ENCODE measurements around the gene CMSS1.

CMSS1 gene

DNA sequence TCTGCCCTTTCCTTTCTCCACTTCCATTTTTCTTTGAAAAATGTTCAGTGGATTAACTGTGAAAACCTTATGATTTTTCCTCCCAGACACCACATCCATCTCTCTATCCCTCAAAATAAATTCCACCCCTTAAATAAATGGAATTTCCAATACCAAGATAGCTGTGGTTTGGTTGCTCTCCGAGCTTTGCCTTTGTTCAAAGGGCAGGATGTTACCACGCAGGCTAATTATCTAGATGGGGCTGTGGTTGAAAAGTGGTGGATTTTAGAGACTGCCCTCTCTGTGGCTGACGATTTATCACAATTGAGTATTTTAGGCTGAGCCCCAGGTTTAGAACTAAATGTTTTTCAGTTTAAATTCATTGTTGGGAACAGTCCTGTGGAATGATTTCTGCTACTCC is 36.9 kb upstream of the CMSS1 start:
- no peaks in the 10 kb centered on the region for H4K20me1 ChIP-seq (ENCODE audit: insufficient read depth, low read length)
- no peaks in the 10 kb centered on the region for H3K27me3 ChIP-seq (ENCODE audit: insufficient read depth, low read length)
- no peaks in the 10 kb centered on the region for H3K36me3 ChIP-seq (ENCODE audit: insufficient read depth, low read length)
- no peak overlapping the region for H2AFZ ChIP-seq (ENCODE audit: low read length)
- H3K9ac ChIP-seq (ENCODE audit: low read length) = no peak overlapping the region
- H3K9me2 ChIP-seq (ENCODE audit: low read depth, low read length) = no peaks in the 10 kb centered on the region
- no peak overlapping the region for H3K27ac ChIP-seq (ENCODE audit: low read depth, low read length, poor library complexity, severe bottlenecking)
- H3K4me3 ChIP-seq (ENCODE audit: low read depth, low read length, poor library complexity, severe bottlenecking) = no peak overlapping the region
- no peak overlapping the region for H3K4me2 ChIP-seq (ENCODE audit: low read length)
- H3K9me3 ChIP-seq (ENCODE audit: low read length) = no peaks in the 10 kb centered on the region
- H3F3A ChIP-seq (ENCODE audit: insufficient read depth, low read length) = no peaks in the 10 kb centered on the region
- H3K79me2 ChIP-seq (ENCODE audit: insufficient read depth, low read length) = no peaks in the 10 kb centered on the region
- no peaks in the 10 kb centered on the region for H3K4me1 ChIP-seq (ENCODE audit: insufficient read depth, low read length, severe bottlenecking)
- no peak for TF ChIP-seq EZH2 (IDR thresholded peaks at IDR 0.05; ENCODE audit: borderline replicate concordance, low read length)
- no peak for TF ChIP-seq CTCF (IDR thresholded peaks at IDR 0.05; ENCODE audit: low read length)

DNA sequence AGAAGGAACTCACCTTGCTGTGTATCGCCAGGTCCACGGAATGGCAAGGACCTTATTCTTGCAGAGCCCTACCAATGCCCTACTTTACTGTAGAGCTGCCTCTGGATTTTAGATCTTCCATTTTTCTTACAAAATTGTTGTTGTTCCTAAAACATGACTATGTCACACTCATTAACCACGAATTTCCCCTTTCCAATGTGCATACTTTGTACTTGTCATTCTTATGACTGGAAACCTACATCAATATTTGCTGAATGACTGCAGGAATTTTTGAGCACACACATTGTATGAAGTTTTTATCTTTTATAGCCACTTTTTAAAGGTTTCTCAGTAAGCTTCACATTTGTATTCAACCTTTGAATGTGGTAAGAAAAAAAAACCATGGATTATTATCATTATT is 35.9 kb upstream of the CMSS1 start:
- no peak overlapping the region for H3K4me2 ChIP-seq (ENCODE audit: low read length)
- no peaks in the 10 kb centered on the region for H3K79me2 ChIP-seq (ENCODE audit: insufficient read depth, low read length)
- no peaks in the 10 kb centered on the region for H3K4me1 ChIP-seq (ENCODE audit: insufficient read depth, low read length, severe bottlenecking)
- no peaks in the 10 kb centered on the region for H3K9me2 ChIP-seq (ENCODE audit: low read depth, low read length)
- H3K27me3 ChIP-seq (ENCODE audit: insufficient read depth, low read length) = no peaks in the 10 kb centered on the region
- no peak overlapping the region for H3K4me3 ChIP-seq (ENCODE audit: low read depth, low read length, poor library complexity, severe bottlenecking)
- no peak overlapping the region for H2AFZ ChIP-seq (ENCODE audit: low read length)
- no peaks in the 10 kb centered on the region for H3F3A ChIP-seq (ENCODE audit: insufficient read depth, low read length)
- TF ChIP-seq EZH2 (IDR thresholded peaks at IDR 0.05; ENCODE audit: borderline replicate concordance, low read length) (no peak), CTCF (IDR thresholded peaks at IDR 0.05; ENCODE audit: low read length) (no peak)
- H4K20me1 ChIP-seq (ENCODE audit: insufficient read depth, low read length) = no peaks in the 10 kb centered on the region
- no peaks in the 10 kb centered on the region for H3K36me3 ChIP-seq (ENCODE audit: insufficient read depth, low read length)
- H3K9me3 ChIP-seq (ENCODE audit: low read length) = no peaks in the 10 kb centered on the region
- no peak overlapping the region for H3K9ac ChIP-seq (ENCODE audit: low read length)
- H3K27ac ChIP-seq (ENCODE audit: low read depth, low read length, poor library complexity, severe bottlenecking) = no peak overlapping the region

DNA sequence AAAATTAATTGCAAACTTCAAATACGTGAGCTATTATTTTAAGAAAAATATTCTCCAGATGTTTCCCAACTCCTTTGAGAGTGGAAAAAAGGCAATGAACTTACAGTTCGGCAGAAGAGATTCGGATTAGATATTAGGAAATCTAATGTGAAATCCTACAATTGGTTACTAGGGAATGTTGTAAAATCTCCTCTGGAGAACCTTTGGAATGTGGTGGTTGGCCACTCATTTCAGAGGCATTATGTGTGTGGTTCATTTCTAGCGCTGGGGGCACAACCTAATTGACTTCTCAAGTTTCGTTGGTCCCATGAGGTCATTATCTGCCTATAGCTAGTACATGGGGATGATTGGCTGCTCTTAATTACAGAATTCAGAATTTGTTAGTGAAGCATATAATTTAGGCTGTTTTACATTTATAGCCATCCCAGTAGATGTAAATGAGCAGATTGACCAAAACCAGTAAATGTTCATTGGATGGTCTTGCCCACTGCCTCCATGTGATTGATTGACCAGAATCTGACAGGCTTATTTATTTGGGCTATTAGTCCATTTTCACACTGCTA is 34.6 kb upstream of the CMSS1 start:
- Histone ChIP-seq H3K79me2 (ENCODE audit: insufficient read depth, low read length) (no peaks in the 10 kb centered on the region), H3K9me3 (ENCODE audit: low read length) (no peaks in the 10 kb centered on the region), H3K36me3 (ENCODE audit: insufficient read depth, low read length) (no peaks in the 10 kb centered on the region), H3F3A (ENCODE audit: insufficient read depth, low read length) (no peaks in the 10 kb centered on the region), H3K4me3 (ENCODE audit: low read depth, low read length, poor library complexity, severe bottlenecking) (no peak overlapping the region), H3K27me3 (ENCODE audit: insufficient read depth, low read length) (no peaks in the 10 kb centered on the region), H3K4me1 (ENCODE audit: insufficient read depth, low read length, severe bottlenecking) (no peaks in the 10 kb centered on the region), H4K20me1 (ENCODE audit: insufficient read depth, low read length) (no peaks in the 10 kb centered on the region), H3K27ac (ENCODE audit: low read depth, low read length, poor library complexity, severe bottlenecking) (no peak overlapping the region), H3K9ac (ENCODE audit: low read length) (no peak overlapping the region), H3K9me2 (ENCODE audit: low read depth, low read length) (no peaks in the 10 kb centered on the region), H3K4me2 (ENCODE audit: low read length) (no peak overlapping the region), H2AFZ (ENCODE audit: low read length) (no peak overlapping the region)
- TF ChIP-seq EZH2 (IDR thresholded peaks at IDR 0.05; ENCODE audit: borderline replicate concordance, low read length) = no peak
- no peak for TF ChIP-seq CTCF (IDR thresholded peaks at IDR 0.05; ENCODE audit: low read length)

Measured in OCI-LY1 (cell line).